GM19455 (cell line): ENCODE results near the gene SLA2.
"Not testable (repeated sequence)": the region's sequence is repeated elsewhere in the genome, so short reads cannot be mapped to it uniquely, and the experiment has no call there.

Experiments
- ATAC-seq: cut with Tn5 transposase; IDR thresholded peaks from one replicate; pipeline ENCODE4 v1.9.1; 2021; ENCODE audit not compliant: unreplicated experiment

SLA2 gene

GRCh38 chr20:36646678-36647077, 682 bp upstream of the SLA2 start:
- ATAC-seq = no peak

GRCh38 chr20:36645353-36645752, 643 bp downstream of the SLA2 start:
- no peak for ATAC-seq

GRCh38 chr20:36644706-36645095, 1.3 kb downstream of the SLA2 start:
- no peak for ATAC-seq

GRCh38 chr20:36644032-36644705, 1.8 kb downstream of the SLA2 start:
- ATAC-seq = no peak

- ATAC-seq = no peak
These were observed 3.9 kb downstream of the SLA2 start for GRCh38 chr20:36642136-36642535.

- no peak for ATAC-seq
These were observed 4.5 kb downstream of the SLA2 start for GRCh38 chr20:36641506-36641843.

GRCh38 chr20:36638876-36639400, 7.1 kb downstream of the SLA2 start:
- not testable (repeated sequence) for ATAC-seq

- no peak for ATAC-seq
These were observed 11.7 kb downstream of the SLA2 start for GRCh38 chr20:36634342-36634741.

GRCh38 chr20:36633285-36633772, 12.7 kb downstream of the SLA2 start:
- no peak for ATAC-seq

- no peak for ATAC-seq
These were observed 13.3 kb downstream of the SLA2 start for GRCh38 chr20:36632487-36633284.

- no peak for ATAC-seq
These were observed 13.9 kb downstream of the SLA2 start for GRCh38 chr20:36632147-36632486.

- ATAC-seq = no peak
These were observed 14.3 kb downstream of the SLA2 start for GRCh38 chr20:36631646-36632045.

- ATAC-seq = no peak
These were observed 16.0 kb downstream of the SLA2 start for GRCh38 chr20:36629719-36630681.

- ATAC-seq = no peak
These were observed 17.9 kb downstream of the SLA2 start for GRCh38 chr20:36628076-36628475.

GRCh38 chr20:36624944-36625324, 21.1 kb downstream of the SLA2 start:
- ATAC-seq = no peak

- ATAC-seq = no peak
These were observed 21.7 kb downstream of the SLA2 start for GRCh38 chr20:36624068-36624943.

GRCh38 chr20:36623444-36623843, 22.6 kb downstream of the SLA2 start:
- ATAC-seq = no peak

- no peak for ATAC-seq
These were observed 25.1 kb downstream of the SLA2 start for GRCh38 chr20:36620917-36621316.

- no peak for ATAC-seq
These were observed 31.0 kb downstream of the SLA2 start for GRCh38 chr20:36614781-36615557.

- ATAC-seq = no peak
These were observed 32.0 kb downstream of the SLA2 start for GRCh38 chr20:36613974-36614373.
